HepG2 (cell line): ENCODE measurements around the gene PRAC1.

Source experiments
- E2F2 ChIP-seq: sonication (generic); formaldehyde crosslinking; IDR thresholded peaks from 2 replicates; pipeline ENCODE4 v1.4.0; 2020; ENCODE audit warnings: missing genetic modification reagents, borderline replicate concordance
- JUN ChIP-seq: sonication (generic); formaldehyde crosslinking; IDR thresholded peaks from 2 replicates; pipeline ENCODE4 v1.4.0; 2020; ENCODE audit warnings: mild to moderate bottlenecking, missing genetic modification reagents
- POLR2A ChIP-seq, 2 experiments: IDR thresholded peaks; 2 replicates each; pipeline ENCODE4 v1.6.1; 2011; ENCODE audit warnings: low read depth in 2 of 2, low read length in 2 of 2, mild to moderate bottlenecking in 1 of 2, moderate library complexity in 1 of 2; ENCODE audit not compliant: insufficient read depth in 1 of 2
- ZNF3 ChIP-seq: IDR thresholded peaks from 2 replicates; pipeline ENCODE4 v1.7.0; 2017; ENCODE audit warnings: inconsistent platforms

DNA sequence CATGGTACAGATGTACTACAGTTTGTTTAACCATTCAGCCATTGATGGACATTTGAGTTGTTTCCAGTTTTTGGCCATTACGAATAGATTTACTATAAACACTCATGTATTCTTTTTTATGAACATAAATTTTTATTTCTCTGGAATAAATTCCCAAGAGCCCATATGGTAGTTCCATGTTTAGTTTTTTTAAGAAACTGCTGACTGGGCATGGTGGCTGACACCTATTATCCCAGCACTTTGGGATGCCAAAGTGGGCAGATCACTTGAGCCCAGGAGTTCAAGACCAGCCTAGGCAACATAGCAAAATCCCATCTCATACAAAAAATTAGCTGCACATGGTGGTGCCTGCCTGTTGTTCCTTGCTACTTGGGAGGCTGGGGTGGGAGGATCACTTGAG, 30.3 kb downstream of the PRAC1 start:
- no peak for TF ChIP-seq POLR2A (IDR thresholded peaks at IDR 0.05; ENCODE audit: insufficient read depth in 1 of 2, low read depth in 2 of 2, low read length in 2 of 2)
- no peak for TF ChIP-seq JUN (CRISPR knock-in tag)
- TF ChIP-seq ZNF3 = no peak
- TF ChIP-seq E2F2 (CRISPR knock-in tag) = no peak
